ENCODE measurements around the gene JAKMIP2.

DNA sequence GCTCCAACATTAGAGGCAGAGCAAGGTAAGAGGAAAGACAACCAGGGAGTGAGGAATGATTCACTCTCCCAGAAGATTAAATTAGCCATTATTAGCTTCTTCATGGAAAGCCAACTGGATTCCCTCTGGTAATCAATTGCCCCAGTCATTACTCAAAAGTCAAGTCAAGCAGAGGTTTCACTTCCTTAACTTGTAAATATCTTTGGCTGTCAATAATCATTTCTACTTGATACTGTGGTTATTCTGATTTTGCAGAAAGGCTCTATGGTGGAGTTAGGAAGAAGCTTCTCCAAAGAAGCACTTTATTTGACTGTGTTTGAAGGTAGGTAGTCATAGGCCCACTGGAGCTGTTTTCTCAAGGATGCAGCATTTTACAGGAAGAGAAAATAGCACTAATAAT is 78.0 kb downstream of the JAKMIP2 start:
- TF ChIP-seq, protein P1, sequence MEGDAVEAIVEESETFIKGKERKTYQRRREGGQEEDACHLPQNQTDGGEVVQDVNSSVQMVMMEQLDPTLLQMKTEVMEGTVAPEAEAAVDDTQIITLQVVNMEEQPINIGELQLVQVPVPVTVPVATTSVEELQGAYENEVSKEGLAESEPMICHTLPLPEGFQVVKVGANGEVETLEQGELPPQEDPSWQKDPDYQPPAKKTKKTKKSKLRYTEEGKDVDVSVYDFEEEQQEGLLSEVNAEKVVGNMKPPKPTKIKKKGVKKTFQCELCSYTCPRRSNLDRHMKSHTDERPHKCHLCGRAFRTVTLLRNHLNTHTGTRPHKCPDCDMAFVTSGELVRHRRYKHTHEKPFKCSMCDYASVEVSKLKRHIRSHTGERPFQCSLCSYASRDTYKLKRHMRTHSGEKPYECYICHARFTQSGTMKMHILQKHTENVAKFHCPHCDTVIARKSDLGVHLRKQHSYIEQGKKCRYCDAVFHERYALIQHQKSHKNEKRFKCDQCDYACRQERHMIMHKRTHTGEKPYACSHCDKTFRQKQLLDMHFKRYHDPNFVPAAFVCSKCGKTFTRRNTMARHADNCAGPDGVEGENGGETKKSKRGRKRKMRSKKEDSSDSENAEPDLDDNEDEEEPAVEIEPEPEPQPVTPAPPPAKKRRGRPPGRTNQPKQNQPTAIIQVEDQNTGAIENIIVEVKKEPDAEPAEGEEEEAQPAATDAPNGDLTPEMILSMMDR (IDR thresholded peaks at IDR 0.05): no peak
- TF ChIP-seq SIN3A (IDR thresholded peaks at IDR 0.05; ENCODE audit: borderline replicate concordance, insufficient read depth, low read depth, low read length): no peak
- TF ChIP-seq, protein P2, sequence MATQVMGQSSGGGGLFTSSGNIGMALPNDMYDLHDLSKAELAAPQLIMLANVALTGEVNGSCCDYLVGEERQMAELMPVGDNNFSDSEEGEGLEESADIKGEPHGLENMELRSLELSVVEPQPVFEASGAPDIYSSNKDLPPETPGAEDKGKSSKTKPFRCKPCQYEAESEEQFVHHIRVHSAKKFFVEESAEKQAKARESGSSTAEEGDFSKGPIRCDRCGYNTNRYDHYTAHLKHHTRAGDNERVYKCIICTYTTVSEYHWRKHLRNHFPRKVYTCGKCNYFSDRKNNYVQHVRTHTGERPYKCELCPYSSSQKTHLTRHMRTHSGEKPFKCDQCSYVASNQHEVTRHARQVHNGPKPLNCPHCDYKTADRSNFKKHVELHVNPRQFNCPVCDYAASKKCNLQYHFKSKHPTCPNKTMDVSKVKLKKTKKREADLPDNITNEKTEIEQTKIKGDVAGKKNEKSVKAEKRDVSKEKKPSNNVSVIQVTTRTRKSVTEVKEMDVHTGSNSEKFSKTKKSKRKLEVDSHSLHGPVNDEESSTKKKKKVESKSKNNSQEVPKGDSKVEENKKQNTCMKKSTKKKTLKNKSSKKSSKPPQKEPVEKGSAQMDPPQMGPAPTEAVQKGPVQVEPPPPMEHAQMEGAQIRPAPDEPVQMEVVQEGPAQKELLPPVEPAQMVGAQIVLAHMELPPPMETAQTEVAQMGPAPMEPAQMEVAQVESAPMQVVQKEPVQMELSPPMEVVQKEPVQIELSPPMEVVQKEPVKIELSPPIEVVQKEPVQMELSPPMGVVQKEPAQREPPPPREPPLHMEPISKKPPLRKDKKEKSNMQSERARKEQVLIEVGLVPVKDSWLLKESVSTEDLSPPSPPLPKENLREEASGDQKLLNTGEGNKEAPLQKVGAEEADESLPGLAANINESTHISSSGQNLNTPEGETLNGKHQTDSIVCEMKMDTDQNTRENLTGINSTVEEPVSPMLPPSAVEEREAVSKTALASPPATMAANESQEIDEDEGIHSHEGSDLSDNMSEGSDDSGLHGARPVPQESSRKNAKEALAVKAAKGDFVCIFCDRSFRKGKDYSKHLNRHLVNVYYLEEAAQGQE (IDR thresholded peaks at IDR 0.05; ENCODE audit: insufficient read depth in 1 of 2, low read depth in 2 of 2, low read length in 1 of 2): no peak

All from Panc1 (cell line).